Osteoblast (primary cell): ENCODE results near the gene L1CAM. TPM values are rescaled to one million over a fixed set of nuclear protein-coding genes. Genes with fewer than 3 reads are reported as not detected.

Experiments used
- DNase-seq: peaks from one replicate; pipeline ENCODE4 v3.0.0; 2011; ENCODE audit warnings: low spot score, mixed read lengths; ENCODE audit not compliant: insufficient read length; ENCODE audit errors: missing footprints
- H2AFZ ChIP-seq: 2 replicates; pipeline ENCODE4 v1.6.0; 2011; ENCODE audit warnings: mild to moderate bottlenecking, low read length
- H3K27ac ChIP-seq: 2 replicates; pipeline ENCODE4 v1.5.1; 2011; ENCODE audit warnings: mild to moderate bottlenecking, low read depth, low read length, moderate library complexity
- H3K27me3 ChIP-seq: 2 replicates; pipeline ENCODE4 v1.6.0; 2012; ENCODE audit warnings: mild to moderate bottlenecking, control low read depth, inconsistent platforms, low read length, moderate library complexity; ENCODE audit not compliant: insufficient read depth
- H3K36me3 ChIP-seq: 2 replicates; pipeline ENCODE4 v1.5.1; 2011; ENCODE audit warnings: mild to moderate bottlenecking, low read length, control low read depth, moderate library complexity; ENCODE audit not compliant: insufficient read depth
- H3K4me1 ChIP-seq: 2 replicates; pipeline ENCODE4 v1.5.1; 2011; ENCODE audit warnings: mild to moderate bottlenecking, low read length, control low read depth, moderate library complexity; ENCODE audit not compliant: insufficient read depth
- H3K4me2 ChIP-seq: 2 replicates; pipeline ENCODE4 v1.6.0; 2011; ENCODE audit warnings: mild to moderate bottlenecking, low read length; ENCODE audit not compliant: insufficient read depth
- H3K4me3 ChIP-seq: fragments of 200-600 bp; sonication (generic); 3 replicates; pipeline ENCODE4 v1.5.1; 2012; ENCODE audit warnings: mild to moderate bottlenecking, low read length, inconsistent platforms; ENCODE audit not compliant: insufficient read depth
- H3K79me2 ChIP-seq: 2 replicates; pipeline ENCODE4 v1.6.0; 2012; ENCODE audit warnings: mild to moderate bottlenecking, low read length, control low read depth, inconsistent platforms; ENCODE audit not compliant: insufficient read depth
- H3K9me3 ChIP-seq: 2 replicates; pipeline ENCODE4 v1.5.1; 2011; ENCODE audit warnings: low read depth, low read length, control low read depth
- H4K20me1 ChIP-seq: 2 replicates; pipeline ENCODE4 v1.6.0; 2012; ENCODE audit warnings: mild to moderate bottlenecking, low read length, control low read depth; ENCODE audit not compliant: insufficient read depth
- total RNA-seq: library from RNA; depleted of rRNA; stranded (reverse); fragments of >200 nt; gene quantifications from 2 replicates; pipeline ENCODE4 v1.2.3, GENCODE V29; 2012
- TF ChIP-seq, protein P1 (sequence below): IDR thresholded peaks from 2 replicates; pipeline ENCODE4 v1.5.1; 2011; ENCODE audit warnings: mild to moderate bottlenecking, low read depth, low read length, moderate library complexity; ENCODE audit errors: extremely low read depth

L1CAM gene
- total RNA-seq, 1 donor: under 0.01 TPM

DNA sequence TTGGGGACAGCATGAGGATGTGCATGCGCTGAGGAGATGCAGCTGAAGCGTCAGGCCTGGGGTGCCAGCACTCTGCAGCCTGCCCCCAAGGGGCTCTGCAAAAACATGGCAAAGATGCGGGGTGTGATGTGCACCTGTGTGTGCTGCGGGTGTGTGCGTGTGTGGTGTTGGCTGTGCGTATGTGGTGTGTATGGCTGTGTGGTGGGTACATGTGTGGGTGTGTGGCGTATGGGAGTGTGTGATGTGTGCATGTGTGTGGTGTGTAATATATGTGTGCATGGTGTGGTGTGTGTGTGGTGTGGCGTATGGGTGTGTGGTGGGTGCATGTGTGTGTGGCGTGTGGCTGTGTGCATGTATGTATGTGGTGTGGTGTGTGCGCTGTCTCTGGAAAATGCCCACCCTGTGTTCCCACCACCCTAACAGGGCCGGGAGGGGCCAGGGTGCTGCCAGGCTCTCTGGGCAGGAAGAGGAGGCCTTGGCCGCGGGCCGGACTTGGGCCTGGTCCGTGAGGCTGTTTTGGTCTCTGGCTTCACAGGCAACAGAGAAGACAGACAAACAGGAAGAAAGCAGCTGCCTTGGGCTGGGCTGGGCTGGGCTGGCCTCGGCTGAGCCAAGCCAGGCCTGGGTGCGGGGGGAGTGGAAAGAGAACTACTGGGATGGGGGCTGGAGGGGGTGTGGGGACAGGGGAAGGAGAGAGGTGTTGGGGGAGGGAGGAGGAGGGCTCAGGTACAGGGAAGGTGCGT lies 17.4 kb upstream of the L1CAM start:
- Histone ChIP-seq H3K4me2 (no peak overlapping the region), H4K20me1 (no peaks in the 10 kb centered on the region), H3K27ac (no peak overlapping the region), H3K27me3 (no peaks in the 10 kb centered on the region), H3K9me3 (no peaks in the 10 kb centered on the region), H3K4me3 (no peak overlapping the region), H3K36me3 (no peaks in the 10 kb centered on the region), H2AFZ (no peak overlapping the region), H3K79me2 (no peaks in the 10 kb centered on the region), H3K4me1 (no peaks in the 10 kb centered on the region)
- no peak for DNase-seq
- TF ChIP-seq, protein P1, sequence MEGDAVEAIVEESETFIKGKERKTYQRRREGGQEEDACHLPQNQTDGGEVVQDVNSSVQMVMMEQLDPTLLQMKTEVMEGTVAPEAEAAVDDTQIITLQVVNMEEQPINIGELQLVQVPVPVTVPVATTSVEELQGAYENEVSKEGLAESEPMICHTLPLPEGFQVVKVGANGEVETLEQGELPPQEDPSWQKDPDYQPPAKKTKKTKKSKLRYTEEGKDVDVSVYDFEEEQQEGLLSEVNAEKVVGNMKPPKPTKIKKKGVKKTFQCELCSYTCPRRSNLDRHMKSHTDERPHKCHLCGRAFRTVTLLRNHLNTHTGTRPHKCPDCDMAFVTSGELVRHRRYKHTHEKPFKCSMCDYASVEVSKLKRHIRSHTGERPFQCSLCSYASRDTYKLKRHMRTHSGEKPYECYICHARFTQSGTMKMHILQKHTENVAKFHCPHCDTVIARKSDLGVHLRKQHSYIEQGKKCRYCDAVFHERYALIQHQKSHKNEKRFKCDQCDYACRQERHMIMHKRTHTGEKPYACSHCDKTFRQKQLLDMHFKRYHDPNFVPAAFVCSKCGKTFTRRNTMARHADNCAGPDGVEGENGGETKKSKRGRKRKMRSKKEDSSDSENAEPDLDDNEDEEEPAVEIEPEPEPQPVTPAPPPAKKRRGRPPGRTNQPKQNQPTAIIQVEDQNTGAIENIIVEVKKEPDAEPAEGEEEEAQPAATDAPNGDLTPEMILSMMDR: no peak

- H3K36me3 ChIP-seq: no peaks in the 10 kb centered on the region
- DNase-seq: no peak
- H3K9me3 ChIP-seq: no peaks in the 10 kb centered on the region
- TF ChIP-seq, protein P1: no peak
- H3K79me2 ChIP-seq: no peaks in the 10 kb centered on the region
- no peak overlapping the region for H3K4me2 ChIP-seq
- no peaks in the 10 kb centered on the region for H4K20me1 ChIP-seq
- H3K4me3 ChIP-seq: no peak overlapping the region
- no peaks in the 10 kb centered on the region for H3K4me1 ChIP-seq
- H3K27me3 ChIP-seq: peaks cover 5% of the 10 kb centered on the region
- no peak overlapping the region for H3K27ac ChIP-seq
- H2AFZ ChIP-seq: no peak overlapping the region
These were observed 16.4 kb upstream of the L1CAM start for GRCh38 chrX:153902385-153902784.

DNA sequence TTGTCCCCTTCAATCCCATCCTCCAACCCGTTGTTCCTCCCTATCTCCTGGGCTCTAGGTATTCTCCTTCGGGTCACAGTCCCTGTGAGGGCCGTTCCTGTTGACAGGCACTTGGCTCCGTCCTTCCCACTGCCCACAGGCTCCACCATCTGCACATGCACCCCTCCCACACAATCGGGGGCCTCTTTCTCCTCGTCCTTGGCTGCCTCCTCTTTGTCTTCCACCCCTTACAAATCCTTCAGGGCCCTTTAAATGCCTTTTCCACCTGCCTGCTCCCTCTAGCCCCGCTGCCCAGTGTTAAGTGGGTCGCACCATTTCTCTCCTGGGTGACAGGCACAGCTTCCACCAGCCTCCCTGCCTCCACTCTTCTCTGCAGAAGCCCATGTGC lies 15.8 kb upstream of the L1CAM start:
- Histone ChIP-seq H3K4me1 (no peaks in the 10 kb centered on the region), H3K79me2 (no peaks in the 10 kb centered on the region), H3K4me2 (no peak overlapping the region), H3K9me3 (no peaks in the 10 kb centered on the region), H3K27ac (no peak overlapping the region), H3K27me3 (peaks cover 7% of the 10 kb centered on the region), H4K20me1 (no peaks in the 10 kb centered on the region), H3K36me3 (no peaks in the 10 kb centered on the region), H3K4me3 (no peak overlapping the region), H2AFZ (no peak overlapping the region)
- TF ChIP-seq, protein P1: no peak
- no peak for DNase-seq

GRCh38 chrX:153900831-153901752 lies 15.1 kb upstream of the L1CAM start:
- no peak overlapping the region for H3K4me3 ChIP-seq
- TF ChIP-seq, protein P1: no peak
- H3K4me1 ChIP-seq: no peaks in the 10 kb centered on the region
- no peak overlapping the region for H2AFZ ChIP-seq
- H3K36me3 ChIP-seq: no peaks in the 10 kb centered on the region
- DNase-seq: peak; percentile 98
- no peaks in the 10 kb centered on the region for H3K79me2 ChIP-seq
- no peak overlapping the region for H3K27ac ChIP-seq
- peak overlapping the region; percentile 26 for H3K4me2 ChIP-seq
- no peaks in the 10 kb centered on the region for H3K9me3 ChIP-seq
- peaks cover 14% of the 10 kb centered on the region for H3K27me3 ChIP-seq
- H4K20me1 ChIP-seq: no peaks in the 10 kb centered on the region
